ENCODE results near the gene DENND2D.

Gene DENND2D

GRCh38 chr1:111199881-111200801, at the start of gene DENND2D:
TSS of gene DENND2D (minus strand) at chr1:111200646. CDS start at chr1:111200459, 187 bp downstream.
- Histone ChIP-seq H3K9me3 (ENCODE audit: severe bottlenecking) (no peaks in the 10 kb centered on the region), H3K27ac (ENCODE audit: poor library complexity, severe bottlenecking) (no peak within 1 kb of the TSS), H3K27me3 (ENCODE audit: insufficient read depth, poor library complexity, severe bottlenecking) (no peaks in the 10 kb centered on the region), H3K4me3 (ENCODE audit: severe bottlenecking) (no peak within 1 kb of the TSS), H3K36me3 (ENCODE audit: low read depth) (peaks cover 18% of the 10 kb centered on the region), H3K4me1 (ENCODE audit: insufficient read depth, poor library complexity, severe bottlenecking) (peaks cover 16% of the 10 kb centered on the region)
- ATAC-seq (ENCODE audit: low read depth) (no peak), DNase-seq (ENCODE audit: low spot score) (no peak)
- TF ChIP-seq CTCF (IDR thresholded peaks at IDR 0.05; ENCODE audit: poor library complexity, severe bottlenecking): no peak

- H3K4me1 ChIP-seq (ENCODE audit: insufficient read depth, poor library complexity, severe bottlenecking): no peaks in the 10 kb centered on the region
- DNase-seq (ENCODE audit: low spot score) (no peak), ATAC-seq (ENCODE audit: low read depth) (no peak)
- no peak for TF ChIP-seq CTCF (IDR thresholded peaks at IDR 0.05; ENCODE audit: poor library complexity, severe bottlenecking)
- no peaks in the 10 kb centered on the region for H3K36me3 ChIP-seq (ENCODE audit: low read depth)
- no peak overlapping the region for H3K4me3 ChIP-seq (ENCODE audit: severe bottlenecking)
- peaks cover 10% of the 10 kb centered on the region for H3K27me3 ChIP-seq (ENCODE audit: insufficient read depth, poor library complexity, severe bottlenecking)
- no peak overlapping the region for H3K27ac ChIP-seq (ENCODE audit: poor library complexity, severe bottlenecking)
- no peaks in the 10 kb centered on the region for H3K9me3 ChIP-seq (ENCODE audit: severe bottlenecking)
Observed at GRCh38 chr1:111249960-111250359, 49.5 kb upstream of the DENND2D start.

- Histone ChIP-seq H3K27me3 (ENCODE audit: insufficient read depth, poor library complexity, severe bottlenecking) (no peaks in the 10 kb centered on the region), H3K36me3 (ENCODE audit: low read depth) (no peaks in the 10 kb centered on the region), H3K27ac (ENCODE audit: poor library complexity, severe bottlenecking) (no peak overlapping the region), H3K9me3 (ENCODE audit: severe bottlenecking) (no peaks in the 10 kb centered on the region), H3K4me3 (ENCODE audit: severe bottlenecking) (no peak overlapping the region), H3K4me1 (ENCODE audit: insufficient read depth, poor library complexity, severe bottlenecking) (no peaks in the 10 kb centered on the region)
- ATAC-seq (ENCODE audit: low read depth) (no peak), DNase-seq (ENCODE audit: low spot score) (no peak)
- TF ChIP-seq CTCF (IDR thresholded peaks at IDR 0.05; ENCODE audit: poor library complexity, severe bottlenecking): no peak
Observed at GRCh38 chr1:111247125-111247838, 46.8 kb upstream of the DENND2D start.

- no peak for DNase-seq (ENCODE audit: low spot score)
- H3K4me1 ChIP-seq (ENCODE audit: insufficient read depth, poor library complexity, severe bottlenecking): no peaks in the 10 kb centered on the region
- no peak for TF ChIP-seq CTCF (IDR thresholded peaks at IDR 0.05; ENCODE audit: poor library complexity, severe bottlenecking)
- no peaks in the 10 kb centered on the region for H3K36me3 ChIP-seq (ENCODE audit: low read depth)
- H3K27me3 ChIP-seq (ENCODE audit: insufficient read depth, poor library complexity, severe bottlenecking): no peaks in the 10 kb centered on the region
- H3K9me3 ChIP-seq (ENCODE audit: severe bottlenecking): no peaks in the 10 kb centered on the region
- H3K27ac ChIP-seq (ENCODE audit: poor library complexity, severe bottlenecking): no peak overlapping the region
- no peak for ATAC-seq (ENCODE audit: low read depth)
- H3K4me3 ChIP-seq (ENCODE audit: severe bottlenecking): no peak overlapping the region
Observed at GRCh38 chr1:111242805-111243523, 42.5 kb upstream of the DENND2D start.

Measured in RWPE2 (cell line).